PFSK-1 (cell line): Measurements from ENCODE around the gene DBF4.

Experiments used
- FOXP2 ChIP-seq: optimal IDR thresholded peaks from 2 replicates; pipeline ENCODE3; 2011; ENCODE audit warnings: borderline replicate concordance, control low read depth, inconsistent platforms; ENCODE audit not compliant: insufficient read depth; ENCODE audit errors: extremely low read length, extremely low read depth
- POLR2AphosphoS5 ChIP-seq: IDR thresholded peaks from 2 replicates; pipeline ENCODE4 v1.6.1; 2012; ENCODE audit warnings: low read depth, mild to moderate bottlenecking, control low read depth, low read length, moderate library complexity
- REST ChIP-seq, 2 experiments: IDR thresholded peaks; 2 replicates each; pipeline versions ENCODE4 v1.6.1 to v1.8.0; 2011 to 2012; ENCODE audit warnings: low read depth in 2 of 2, low read length in 2 of 2, control low read depth in 1 of 2, inconsistent platforms in 1 of 2, mild to moderate bottlenecking in 1 of 2, moderate library complexity in 1 of 2; ENCODE audit not compliant: insufficient read depth in 1 of 2
- SIN3A ChIP-seq: IDR thresholded peaks from 2 replicates; pipeline ENCODE4 v1.6.1; 2012; ENCODE audit warnings: mild to moderate bottlenecking, low read length, moderate library complexity, borderline replicate concordance; ENCODE audit not compliant: insufficient read depth
- TAF1 ChIP-seq: IDR thresholded peaks from 2 replicates; pipeline ENCODE4 v1.6.1; 2012; ENCODE audit warnings: low read length, control low read depth, borderline replicate concordance; ENCODE audit not compliant: insufficient read depth

The DBF4 gene

GRCh38 chr7:87919875-87920274 is 43.6 kb downstream of the DBF4 start:
- TF ChIP-seq REST (IDR thresholded peaks at IDR 0.05; ENCODE audit: insufficient read depth in 1 of 2, low read depth in 2 of 2, low read length in 2 of 2) (no peak), POLR2AphosphoS5 (no peak), SIN3A (no peak), FOXP2 (no peak), TAF1 (no peak)

- no peak for TF ChIP-seq POLR2AphosphoS5
- TF ChIP-seq SIN3A, result no peak
- TF ChIP-seq REST (IDR thresholded peaks at IDR 0.05; ENCODE audit: insufficient read depth in 1 of 2, low read depth in 2 of 2, low read length in 2 of 2), result no peak
- no peak for TF ChIP-seq FOXP2
- TF ChIP-seq TAF1, result no peak
Measured at GRCh38 chr7:87920578-87920977, 44.3 kb downstream of the DBF4 start.

GRCh38 chr7:87926581-87927461 is 50.5 kb downstream of the DBF4 start:
- no peak for TF ChIP-seq POLR2AphosphoS5
- TF ChIP-seq REST (IDR thresholded peaks at IDR 0.05; ENCODE audit: insufficient read depth in 1 of 2, low read depth in 2 of 2, low read length in 2 of 2), result no peak
- TF ChIP-seq FOXP2, result no peak
- TF ChIP-seq SIN3A, result no peak
- no peak for TF ChIP-seq TAF1

- TF ChIP-seq REST (IDR thresholded peaks at IDR 0.05; ENCODE audit: insufficient read depth in 1 of 2, low read depth in 2 of 2, low read length in 2 of 2), result no peak
- TF ChIP-seq SIN3A, result no peak
- no peak for TF ChIP-seq POLR2AphosphoS5
- TF ChIP-seq TAF1, result no peak
- no peak for TF ChIP-seq FOXP2
Measured at GRCh38 chr7:87933605-87933952, 57.3 kb downstream of the DBF4 start.
